Measurements from ENCODE around the gene DMRT2.

DNA sequence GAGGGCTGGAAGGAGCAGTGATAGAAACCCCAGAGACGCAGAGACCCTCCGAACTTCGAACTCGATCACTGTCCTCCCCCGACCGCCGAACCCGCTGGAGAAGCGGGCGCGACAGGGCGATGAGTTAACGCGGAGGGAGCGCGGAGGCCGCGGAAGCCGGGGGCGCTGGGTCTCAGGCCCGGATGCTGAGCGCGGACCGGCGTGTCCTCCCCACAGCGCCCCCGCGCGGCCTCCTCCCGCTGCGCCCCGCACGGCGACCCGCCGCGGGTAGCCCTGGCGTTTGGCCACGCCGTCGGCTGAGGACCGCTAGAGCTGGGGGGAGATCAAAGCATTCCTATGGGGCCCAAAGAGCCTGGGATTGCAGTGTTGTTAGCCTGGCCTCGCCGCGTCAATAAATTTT, 7.7 kb upstream of the DMRT2 start:
- TF ChIP-seq, protein P1, sequence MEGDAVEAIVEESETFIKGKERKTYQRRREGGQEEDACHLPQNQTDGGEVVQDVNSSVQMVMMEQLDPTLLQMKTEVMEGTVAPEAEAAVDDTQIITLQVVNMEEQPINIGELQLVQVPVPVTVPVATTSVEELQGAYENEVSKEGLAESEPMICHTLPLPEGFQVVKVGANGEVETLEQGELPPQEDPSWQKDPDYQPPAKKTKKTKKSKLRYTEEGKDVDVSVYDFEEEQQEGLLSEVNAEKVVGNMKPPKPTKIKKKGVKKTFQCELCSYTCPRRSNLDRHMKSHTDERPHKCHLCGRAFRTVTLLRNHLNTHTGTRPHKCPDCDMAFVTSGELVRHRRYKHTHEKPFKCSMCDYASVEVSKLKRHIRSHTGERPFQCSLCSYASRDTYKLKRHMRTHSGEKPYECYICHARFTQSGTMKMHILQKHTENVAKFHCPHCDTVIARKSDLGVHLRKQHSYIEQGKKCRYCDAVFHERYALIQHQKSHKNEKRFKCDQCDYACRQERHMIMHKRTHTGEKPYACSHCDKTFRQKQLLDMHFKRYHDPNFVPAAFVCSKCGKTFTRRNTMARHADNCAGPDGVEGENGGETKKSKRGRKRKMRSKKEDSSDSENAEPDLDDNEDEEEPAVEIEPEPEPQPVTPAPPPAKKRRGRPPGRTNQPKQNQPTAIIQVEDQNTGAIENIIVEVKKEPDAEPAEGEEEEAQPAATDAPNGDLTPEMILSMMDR (conservative IDR thresholded peaks at IDR 0.05; ENCODE audit: low read length): no peak
- TF ChIP-seq EZH2phosphoT487 (IDR thresholded peaks at IDR 0.05; ENCODE audit: borderline replicate concordance): no peak
